Uterine smooth muscle cell (primary cell): ENCODE results near the gene EVPL. TPM values are rescaled to one million over a fixed set of nuclear protein-coding genes. Genes with fewer than 3 reads are reported as not detected.

Experiments
- total RNA-seq: library from RNA; depleted of rRNA; stranded (reverse); fragments of >200 nt; gene quantifications from 2 replicates; pipeline ENCODE4 v1.2.3, GENCODE V29; 2014

The EVPL gene
- 0.12 and 0.22 TPM in 2 replicates for total RNA-seq

GRCh38 chr17:76027159-76027839, at the start of gene EVPL:
EVPL (minus strand) TSS chr17:76027306; CDS start chr17:76027198, 108 bp downstream.

DNA sequence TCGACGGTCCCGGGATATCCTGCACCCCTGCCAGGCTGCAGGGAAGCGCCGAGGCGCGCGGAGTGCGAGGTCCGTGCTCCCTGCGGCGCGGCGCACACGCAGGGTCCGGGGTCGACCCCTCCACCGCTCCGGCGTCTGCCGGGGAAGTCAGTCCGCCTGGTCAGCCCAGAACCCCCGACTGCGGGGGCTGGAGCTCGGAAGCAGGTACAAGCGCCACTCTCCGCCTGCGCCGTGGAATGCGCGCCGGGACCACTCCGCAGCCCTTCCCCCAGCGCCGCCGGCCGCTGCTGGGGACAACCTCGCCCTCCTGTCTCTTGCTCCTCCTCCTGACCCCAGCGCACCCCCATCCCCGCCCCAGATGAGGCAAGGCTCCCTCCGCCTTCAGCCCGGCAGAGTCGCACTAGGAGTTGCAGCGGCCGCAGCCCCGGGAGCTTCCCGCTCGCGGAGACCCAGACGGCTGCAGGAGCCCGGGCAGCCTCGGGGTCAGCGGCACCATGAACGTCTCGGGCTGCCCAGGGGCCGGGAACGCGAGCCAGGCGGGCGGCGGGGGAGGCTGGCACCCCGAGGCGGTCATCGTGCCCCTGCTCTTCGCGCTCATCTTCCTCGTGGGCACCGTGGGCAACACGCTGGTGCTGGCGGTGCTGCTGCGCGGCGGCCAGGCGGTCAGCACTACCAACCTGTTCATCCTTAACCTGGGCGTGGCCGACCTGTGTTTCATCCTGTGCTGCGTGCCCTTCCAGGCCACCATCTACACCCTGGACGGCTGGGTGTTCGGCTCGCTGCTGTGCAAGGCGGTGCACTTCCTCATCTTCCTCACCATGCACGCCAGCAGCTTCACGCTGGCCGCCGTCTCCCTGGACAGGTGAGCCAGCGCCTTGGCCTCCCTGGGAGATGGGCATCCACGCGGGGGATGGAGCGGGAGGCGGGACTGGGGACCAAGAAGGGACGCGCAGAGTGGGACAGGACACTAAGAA, 47.6 kb upstream of the EVPL start, which contains the start of gene GALR2:
Gene GALR2, plus strand, starts transcription at position 392 of the 974 bp plus-strand sequence. Its CDS starts 103 bp downstream, at position 495.

DNA sequence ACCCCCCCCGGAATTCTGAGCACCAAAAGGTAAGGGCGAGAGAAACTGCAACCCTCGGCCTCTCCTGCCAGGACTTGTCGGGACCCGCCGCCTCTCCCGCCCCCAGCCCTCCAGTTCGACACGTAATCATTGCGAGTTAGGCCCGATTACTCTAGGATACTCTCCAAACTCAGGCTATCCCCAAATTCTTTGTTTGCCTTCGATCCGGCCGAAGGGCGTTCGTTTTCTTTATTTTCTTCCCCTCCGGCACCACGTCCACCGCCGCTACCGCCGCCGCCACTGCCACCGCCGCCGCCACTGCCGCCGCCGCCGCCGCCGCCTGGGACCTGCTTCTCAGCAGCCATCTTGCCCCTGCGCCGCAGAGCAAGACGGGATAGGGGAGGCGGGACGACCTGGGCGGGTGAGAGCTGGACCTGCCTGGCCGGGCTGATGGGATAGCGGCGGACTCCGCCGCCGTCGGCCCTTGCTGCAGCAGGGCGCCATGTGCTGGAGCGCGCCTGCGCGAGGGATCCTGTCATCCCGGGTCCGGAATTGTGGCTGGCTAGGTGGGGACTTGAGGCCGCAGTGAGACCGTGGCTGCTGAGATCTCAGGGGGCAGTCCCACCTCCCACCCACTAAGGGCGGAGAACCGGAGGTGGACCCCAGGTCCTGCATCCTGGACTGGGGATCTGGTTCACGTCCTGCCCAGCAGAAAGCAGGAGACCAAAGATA, 45.2 kb upstream of the EVPL start, which contains the start of gene SRP68:
Gene SRP68, minus strand, starts transcription at position 370 of the 711 bp plus-strand sequence. Its CDS starts 26 bp downstream, at position 344.

GRCh38 chr17:76000755-76001521, 26.2 kb downstream of the EVPL start, which contains the start of gene CDK3:
CDK3 (plus strand) TSS chr17:76000855; CDS start chr17:76001426, 571 bp downstream.

DNA sequence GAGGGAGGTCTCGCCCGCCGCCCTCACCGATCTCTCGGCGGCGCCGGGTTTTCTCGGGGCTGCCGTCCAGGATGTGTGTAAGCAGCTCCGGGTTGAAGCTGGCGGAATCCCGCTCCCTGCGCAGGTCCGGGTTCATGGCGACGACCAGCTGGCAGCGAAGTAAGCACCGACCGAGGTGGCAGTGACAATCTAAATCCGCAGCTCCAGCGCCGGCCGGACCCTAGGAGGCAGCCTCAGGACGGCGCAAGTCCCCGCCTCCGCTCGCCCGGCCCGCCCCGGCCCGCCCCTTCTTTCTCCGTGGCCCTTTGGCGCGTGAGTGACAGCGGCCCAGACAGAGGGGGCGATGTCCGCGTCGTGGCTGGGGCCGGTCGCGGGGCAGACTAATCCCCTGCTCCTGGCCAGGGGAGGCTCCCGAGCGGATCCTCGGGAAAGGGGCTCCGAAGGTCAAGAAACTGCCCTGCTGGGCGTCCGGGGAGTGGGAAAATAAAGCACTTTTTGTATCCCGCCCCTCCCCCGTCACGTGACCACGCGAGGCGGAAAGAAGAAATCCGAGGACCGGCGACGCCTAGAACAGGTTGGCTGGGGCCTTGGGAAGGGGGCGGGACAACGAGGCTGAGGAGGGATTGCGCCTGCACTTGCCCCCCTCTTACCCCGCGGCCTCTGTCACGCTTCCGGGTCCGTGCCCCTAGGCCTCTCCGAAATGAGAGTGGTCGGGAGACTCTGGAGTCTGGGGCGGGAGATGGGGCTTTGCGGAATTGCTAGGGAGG, 48.0 kb downstream of the EVPL start, which contains the start of the genes ACOX1 and TEN1:
Gene ACOX1, minus strand, starts transcription at position 229 of the 767 bp plus-strand sequence. Its CDS starts 93 bp downstream, at position 136.
Gene TEN1, plus strand, starts transcription at position 303 of the 767 bp plus-strand sequence. CDS start 6,953 bp downstream, outside the sequence.

Other genes with a start within 250 kb of the EVPL start
- gene UNK, start 242.5 kb downstream of the EVPL start, total RNA-seq = 17.1 and 19.6 TPM in 2 replicates
- 1.00 and 1.2 TPM in 2 replicates for gene UNC13D, start 182.9 kb downstream of the EVPL start, total RNA-seq
- gene WBP2, start 172.0 kb downstream of the EVPL start, total RNA-seq = 20.4 and 26.5 TPM in 2 replicates
- gene TRIM47, start 148.7 kb downstream of the EVPL start, total RNA-seq = 3.2 and 4.5 TPM in 2 replicates
- 23.2 and 23.8 TPM in 2 replicates for gene TRIM65, start 130.4 kb downstream of the EVPL start, total RNA-seq
- gene MRPL38, start 122.4 kb downstream of the EVPL start, total RNA-seq = 31.6 and 33.8 TPM in 2 replicates
- gene FBF1, start 86.3 kb downstream of the EVPL start, total RNA-seq = 15.2 and 19.8 TPM in 2 replicates
- 55.0 and 63.2 TPM in 2 replicates for gene ACOX1, start 48.1 kb downstream of the EVPL start, total RNA-seq
- gene TEN1, start 48.1 kb downstream of the EVPL start, total RNA-seq = 16.5 and 18.2 TPM in 2 replicates
- 2.9 and 3.2 TPM in 2 replicates for gene CDK3, start 26.5 kb downstream of the EVPL start, total RNA-seq
- 43.7 and 46.9 TPM in 2 replicates for gene SRP68, start 45.2 kb upstream of the EVPL start, total RNA-seq
- not detected in 2 replicates for gene GALR2, start 47.5 kb upstream of the EVPL start, total RNA-seq
- 0.12 TPM in 1 of 2 replicates, not detected in the other for gene ZACN, start 51.9 kb upstream of the EVPL start, total RNA-seq
- 79.9 and 89.2 TPM in 2 replicates for gene EXOC7, start 76.5 kb upstream of the EVPL start, total RNA-seq
- under 0.01 TPM in 2 replicates for gene FOXJ1, start 113.9 kb upstream of the EVPL start, total RNA-seq
- gene RNF157, start 213.2 kb upstream of the EVPL start, total RNA-seq = 0.75 and 0.89 TPM in 2 replicates
- 2.7 and 4.6 TPM in 2 replicates for gene UBALD2, start 238.0 kb upstream of the EVPL start, total RNA-seq